Fibroblast of skin of right biceps (primary cell): ENCODE results near the gene LNP1.

Source experiments
- DNase-seq: peaks from one replicate; pipeline ENCODE4 v3.0.0-alpha.2; 2013

Gene LNP1

DNA sequence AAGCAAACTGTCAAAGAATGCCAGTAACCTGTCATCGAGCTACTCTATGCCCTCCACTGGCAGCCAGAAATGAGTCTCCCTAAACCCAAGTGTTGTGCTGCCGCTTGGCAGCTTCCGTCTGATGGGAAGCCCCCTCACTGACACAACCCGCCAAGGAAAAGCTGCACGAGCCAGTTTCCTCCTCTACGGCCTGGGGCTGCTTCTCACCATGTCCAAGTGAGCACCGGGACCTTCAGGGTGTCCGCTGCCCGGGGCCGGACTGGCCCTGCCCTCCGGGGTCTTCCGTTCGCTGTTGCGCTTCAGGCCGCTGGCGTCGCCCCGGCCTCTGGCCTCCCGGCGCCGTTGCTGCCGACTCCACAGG lies 940 bp upstream of the LNP1 start:
- peak; percentile 8 for DNase-seq

- DNase-seq: peak; percentile 67
These were observed 319 bp downstream of the LNP1 start for GRCh38 chr3:100401674-100402041.

- DNase-seq: peak; percentile 65
These were observed 917 bp downstream of the LNP1 start for GRCh38 chr3:100402256-100402655.

GRCh38 chr3:100402891-100403290 lies 1.6 kb downstream of the LNP1 start:
- DNase-seq: no peak

- DNase-seq: peak; percentile 18
These were observed 2.3 kb downstream of the LNP1 start for GRCh38 chr3:100403362-100404249.

- no peak for DNase-seq
These were observed 2.9 kb downstream of the LNP1 start for GRCh38 chr3:100404250-100404548.

DNA sequence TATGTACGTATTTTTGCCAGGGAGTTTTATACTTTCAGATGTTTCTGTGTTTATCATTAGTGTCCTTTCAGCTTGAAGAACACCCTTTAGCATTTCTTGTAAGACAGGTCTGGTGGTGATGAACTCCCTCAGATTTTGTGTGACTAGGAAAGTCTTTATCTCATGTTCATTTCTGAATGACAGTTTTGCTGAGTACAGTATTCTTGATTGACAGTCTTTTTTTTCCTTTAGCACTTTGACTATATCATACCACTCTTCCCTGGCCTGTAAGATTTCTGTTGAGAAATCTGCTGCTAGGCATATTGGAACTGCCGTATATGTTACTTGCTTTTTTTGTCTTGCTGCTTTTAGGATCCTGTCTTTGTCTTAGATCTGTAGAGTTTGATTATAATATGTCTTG lies 5.8 kb downstream of the LNP1 start:
- DNase-seq: no peak

DNA sequence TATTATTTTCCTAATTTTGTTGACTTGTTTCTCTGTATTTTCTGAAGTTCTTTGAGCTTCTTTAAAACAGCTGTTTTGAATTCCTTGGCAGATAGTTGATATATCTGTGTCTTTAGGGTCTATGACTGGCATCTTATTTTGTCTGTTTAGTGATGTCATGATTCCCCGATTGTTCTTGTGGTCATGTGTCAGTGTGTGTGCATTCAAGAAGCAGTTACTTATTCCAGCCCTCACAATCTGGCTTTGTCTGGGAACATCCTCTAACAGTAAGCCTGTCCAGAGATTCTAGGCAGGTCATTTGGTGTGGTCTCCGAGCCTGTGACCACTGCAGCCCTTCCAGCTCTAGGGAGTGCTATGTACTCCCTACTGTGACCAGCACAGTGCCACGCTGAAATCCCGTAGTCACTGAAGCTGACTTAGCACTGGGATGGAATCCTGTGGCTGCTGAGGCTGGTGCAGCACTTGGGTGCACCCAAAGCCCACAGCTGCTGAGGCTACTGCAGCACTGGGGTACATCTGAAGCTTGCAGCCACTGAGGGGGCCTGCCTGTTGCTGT lies 6.7 kb downstream of the LNP1 start:
- DNase-seq: no peak

GRCh38 chr3:100411091-100411982 lies 10.0 kb downstream of the LNP1 start:
- no peak for DNase-seq

DNA sequence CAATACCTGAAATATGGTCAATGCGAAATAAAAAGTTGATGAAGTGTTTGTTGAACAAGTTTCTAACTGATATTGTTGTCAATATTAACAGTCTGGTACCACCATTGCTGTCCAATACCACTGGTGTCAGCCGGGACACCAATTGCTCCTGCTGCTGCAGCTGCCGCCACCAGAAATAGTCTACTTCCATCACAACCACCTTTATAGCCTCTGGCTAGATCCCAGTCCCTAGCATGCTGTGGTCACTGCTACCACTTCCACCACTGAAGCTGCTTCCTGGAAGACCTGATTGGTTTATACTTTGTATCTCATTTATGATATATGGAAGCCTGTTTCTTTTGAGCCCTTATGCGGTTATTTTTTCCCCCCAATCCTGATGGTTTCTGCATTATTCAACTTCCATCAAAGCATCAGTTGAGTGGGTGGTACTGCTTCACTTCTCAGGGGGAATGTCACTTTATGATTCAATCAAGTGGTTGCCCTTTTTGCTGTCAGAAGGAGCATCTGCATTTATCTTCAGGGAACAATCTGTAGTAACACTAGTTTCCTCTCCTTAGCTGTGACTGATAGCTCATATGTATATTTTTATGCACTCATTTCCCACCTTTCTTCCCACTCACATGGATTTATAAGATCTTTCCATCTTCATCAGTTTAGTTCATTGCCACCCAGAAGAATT lies 11.7 kb downstream of the LNP1 start:
- no peak for DNase-seq

GRCh38 chr3:100413613-100414012 lies 12.3 kb downstream of the LNP1 start:
- no peak for DNase-seq

GRCh38 chr3:100416176-100416575 lies 14.8 kb downstream of the LNP1 start:
- no peak for DNase-seq

GRCh38 chr3:100416863-100417262 lies 15.5 kb downstream of the LNP1 start:
- DNase-seq: no peak

- no peak for DNase-seq
These were observed 18.1 kb downstream of the LNP1 start for GRCh38 chr3:100419406-100419805.

GRCh38 chr3:100420885-100421284 lies 19.5 kb downstream of the LNP1 start:
- no peak for DNase-seq

DNA sequence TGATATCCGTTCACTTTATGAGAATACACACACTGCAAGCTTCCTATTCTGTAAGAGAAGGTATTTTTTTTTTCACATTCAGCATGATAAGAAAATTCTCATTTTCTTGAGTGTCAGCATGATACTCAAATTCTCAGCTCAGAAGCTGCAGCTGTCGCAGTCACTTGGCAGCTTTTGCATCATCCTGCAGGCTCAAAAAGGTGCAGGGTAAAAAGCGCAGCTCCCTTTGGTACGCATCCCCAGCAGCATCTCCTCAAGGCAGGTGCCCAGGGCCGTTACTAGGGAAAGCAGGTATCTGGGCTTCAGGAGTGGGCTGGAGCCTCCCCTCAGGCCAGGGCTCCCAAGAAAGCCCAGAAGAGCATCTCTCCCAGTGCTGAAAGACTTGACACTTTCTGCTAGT lies 22.3 kb downstream of the LNP1 start:
- no peak for DNase-seq

GRCh38 chr3:100424261-100424660 lies 22.9 kb downstream of the LNP1 start:
- no peak for DNase-seq

GRCh38 chr3:100425316-100425715 lies 24.0 kb downstream of the LNP1 start:
- DNase-seq: no peak

GRCh38 chr3:100426067-100426682 lies 24.8 kb downstream of the LNP1 start:
- DNase-seq: no peak

DNA sequence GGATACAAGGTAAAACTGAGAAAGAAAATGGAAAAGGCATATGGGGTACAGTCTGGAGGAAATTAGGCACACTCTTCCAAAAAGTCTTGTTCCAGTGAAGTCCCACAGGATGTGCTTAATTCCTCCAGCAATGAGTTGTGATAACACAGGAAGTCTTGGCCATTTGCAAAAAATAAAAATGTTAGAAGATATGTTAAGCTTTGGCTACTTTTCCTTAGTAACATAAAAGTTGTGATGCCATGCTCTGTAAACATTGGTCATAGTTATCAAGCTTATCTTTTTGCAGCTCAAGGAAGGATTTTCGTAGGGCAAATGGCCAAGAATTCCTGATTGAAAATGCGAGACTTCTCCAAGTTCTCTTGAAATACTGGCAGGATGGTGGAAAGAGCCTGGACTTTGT lies 26.4 kb downstream of the LNP1 start:
- peak; percentile 16 for DNase-seq

DNA sequence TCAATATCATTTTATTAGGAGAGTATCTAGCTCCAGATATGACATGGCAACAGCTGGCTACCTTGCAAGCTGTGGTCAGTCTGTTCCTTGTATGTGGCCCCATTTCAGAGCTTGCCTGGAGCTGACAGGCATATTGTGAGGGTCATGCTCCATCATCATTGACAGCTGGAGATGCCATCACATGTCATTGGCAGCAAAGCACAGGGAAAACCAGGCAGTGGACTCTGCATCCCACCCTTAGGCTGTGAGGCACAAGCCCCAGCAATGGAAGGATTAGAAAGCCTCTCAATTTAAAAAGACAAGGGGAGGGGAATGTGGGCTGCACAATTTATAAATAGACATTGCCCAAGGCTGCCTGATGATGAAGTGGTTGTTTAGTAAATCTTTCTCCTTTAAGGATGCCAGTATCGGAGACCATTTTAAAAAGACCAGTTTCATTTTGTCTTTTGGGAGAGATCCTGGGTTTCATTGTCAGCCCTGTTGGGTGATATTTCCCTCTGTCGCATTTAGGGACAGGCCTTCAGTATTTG lies 27.9 kb downstream of the LNP1 start:
- DNase-seq: no peak

- peak; percentile 49 for DNase-seq
These were observed 35.6 kb downstream of the LNP1 start for GRCh38 chr3:100436951-100437350.
